Effector memory CD4-positive, alpha-beta T cell (primary cell): ENCODE results near the gene ZFX.

ENCODE experiments used
- DNase-seq, 3 donors: peaks; one replicate each; pipeline ENCODE4 v3.0.0-alpha.2; 2020
- H3K27ac ChIP-seq: 2 replicates; pipeline ENCODE4 v1.7.0; 2013; ENCODE audit warnings: mild to moderate bottlenecking, low read length, moderate library complexity; ENCODE audit not compliant: insufficient read depth, poor library complexity, severe bottlenecking
- H3K27me3 ChIP-seq: replicated peaks from 2 replicates; pipeline ENCODE4 v1.7.0; 2013; ENCODE audit warnings: mild to moderate bottlenecking, low read length; ENCODE audit not compliant: insufficient read depth, control insufficient read depth, poor library complexity, severe bottlenecking
- H3K36me3 ChIP-seq: 2 replicates; pipeline ENCODE4 v1.7.0; 2013; ENCODE audit warnings: mild to moderate bottlenecking, low read length, moderate library complexity; ENCODE audit not compliant: control insufficient read depth, insufficient read depth
- H3K4me1 ChIP-seq: 2 replicates; pipeline ENCODE4 v1.7.0; 2013; ENCODE audit warnings: low read length, mild to moderate bottlenecking; ENCODE audit not compliant: control insufficient read depth, insufficient read depth, poor library complexity, severe bottlenecking
- H3K4me3 ChIP-seq: 2 replicates; pipeline ENCODE4 v1.7.0; 2013; ENCODE audit warnings: low read length, low read depth, mild to moderate bottlenecking; ENCODE audit not compliant: insufficient read depth, poor library complexity, severe bottlenecking
- H3K9me3 ChIP-seq: 2 replicates; pipeline ENCODE4 v1.7.0; 2013; ENCODE audit warnings: mild to moderate bottlenecking, low read length, moderate library complexity; ENCODE audit not compliant: control insufficient read depth

The ZFX gene

DNA sequence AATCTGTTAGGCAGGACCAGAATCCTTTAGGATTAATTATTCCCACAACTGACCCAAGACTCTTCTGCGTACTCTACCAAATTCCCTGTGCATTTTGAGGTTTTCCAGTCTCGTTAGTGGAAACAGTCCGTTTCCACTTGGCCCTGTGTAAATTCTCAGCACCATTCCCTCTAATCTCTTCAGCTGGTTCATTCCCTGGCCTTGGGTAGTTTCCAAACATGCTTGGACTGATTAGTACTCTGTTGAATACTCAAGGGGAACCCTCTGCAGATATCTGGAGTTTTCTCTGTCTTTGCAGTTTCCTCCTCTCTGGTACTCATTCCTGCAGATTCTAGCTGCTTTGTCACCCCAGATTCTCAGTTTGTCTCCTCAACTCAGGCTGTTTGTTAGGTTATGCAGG is 80.4 kb downstream of the ZFX start:
- no peak for DNase-seq
- no peaks in the 10 kb centered on the region for H3K36me3 ChIP-seq
- H3K4me1 ChIP-seq, result no peaks in the 10 kb centered on the region
- H3K27ac ChIP-seq, result no peak overlapping the region
- no peak overlapping the region for H3K4me3 ChIP-seq
- H3K9me3 ChIP-seq, result no peaks in the 10 kb centered on the region
- H3K27me3 ChIP-seq, result no peaks in the 10 kb centered on the region

DNA sequence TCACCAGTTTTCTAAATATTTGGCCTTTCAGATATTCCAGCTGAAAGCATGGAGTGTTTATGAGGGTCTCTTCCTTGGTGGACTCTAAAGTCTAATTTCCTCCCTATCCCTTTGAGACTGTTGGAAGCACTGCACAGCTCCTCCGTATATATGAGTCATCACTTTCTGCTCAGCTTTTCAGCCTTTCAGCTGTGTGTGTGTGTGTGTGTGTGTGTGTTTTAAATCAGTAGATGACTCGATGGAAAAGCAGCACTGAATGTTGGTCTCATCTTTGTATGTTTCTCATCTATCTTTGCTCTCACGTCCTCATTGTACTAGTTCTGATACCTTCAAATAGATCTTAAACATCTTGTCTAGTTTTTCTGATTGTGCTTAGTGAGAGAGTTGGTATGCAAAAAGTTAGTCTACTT is 81.6 kb downstream of the ZFX start:
- Histone ChIP-seq H3K27ac (no peak overlapping the region), H3K9me3 (no peaks in the 10 kb centered on the region), H3K27me3 (no peaks in the 10 kb centered on the region), H3K4me1 (no peaks in the 10 kb centered on the region), H3K4me3 (no peak overlapping the region), H3K36me3 (no peaks in the 10 kb centered on the region)
- DNase-seq, result no peak

DNA sequence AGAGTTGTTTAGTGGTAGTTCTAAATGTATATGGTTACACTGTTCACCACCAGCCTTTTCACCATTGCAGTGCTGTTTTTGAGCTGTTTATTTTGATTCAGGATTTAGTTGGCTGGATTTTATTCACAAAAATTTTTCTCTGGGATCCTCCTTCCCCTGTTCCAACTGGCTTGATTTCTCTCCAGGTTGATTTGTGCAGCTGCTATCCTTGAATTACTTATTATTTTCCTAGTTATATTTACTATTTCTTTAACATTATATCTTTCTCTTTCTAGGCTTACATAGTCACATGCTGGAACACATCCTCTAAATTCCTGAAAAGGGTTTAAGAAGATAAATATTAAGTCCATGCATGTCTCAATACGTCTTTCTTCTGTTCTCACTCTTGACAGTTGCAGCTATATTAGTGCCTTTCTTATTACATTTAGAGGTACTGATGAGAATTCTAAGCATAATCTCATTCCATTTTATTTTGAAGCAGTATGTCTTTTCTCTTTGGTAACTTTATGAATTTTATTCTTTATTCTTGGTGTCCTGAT is 82.2 kb downstream of the ZFX start:
- Histone ChIP-seq H3K9me3 (no peaks in the 10 kb centered on the region), H3K4me1 (no peaks in the 10 kb centered on the region), H3K27ac (no peak overlapping the region), H3K36me3 (no peaks in the 10 kb centered on the region), H3K27me3 (no peaks in the 10 kb centered on the region), H3K4me3 (no peak overlapping the region)
- DNase-seq, result no peak

DNA sequence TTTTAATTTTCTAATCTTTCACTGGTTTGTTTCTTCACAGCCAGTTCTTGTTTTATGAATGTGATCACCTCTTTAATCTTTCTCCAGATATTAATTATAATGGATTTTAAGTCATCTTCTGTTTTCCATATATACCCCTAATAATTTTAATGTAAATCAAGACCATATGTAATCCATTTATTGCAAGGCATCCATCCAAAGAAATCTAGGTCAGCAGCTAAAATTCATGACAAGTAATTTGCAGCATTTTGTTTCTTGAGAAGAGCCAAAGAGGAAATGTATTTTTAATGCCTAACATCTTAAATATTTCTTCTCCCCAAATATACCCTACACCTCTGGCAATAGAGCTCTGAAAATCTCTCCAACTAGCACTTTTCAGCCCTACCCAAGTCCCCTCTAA is 83.3 kb downstream of the ZFX start:
- H3K4me3 ChIP-seq, result no peak overlapping the region
- no peak overlapping the region for H3K27ac ChIP-seq
- no peaks in the 10 kb centered on the region for H3K9me3 ChIP-seq
- H3K4me1 ChIP-seq, result no peaks in the 10 kb centered on the region
- DNase-seq, result no peak
- H3K27me3 ChIP-seq, result no peaks in the 10 kb centered on the region
- no peaks in the 10 kb centered on the region for H3K36me3 ChIP-seq

DNA sequence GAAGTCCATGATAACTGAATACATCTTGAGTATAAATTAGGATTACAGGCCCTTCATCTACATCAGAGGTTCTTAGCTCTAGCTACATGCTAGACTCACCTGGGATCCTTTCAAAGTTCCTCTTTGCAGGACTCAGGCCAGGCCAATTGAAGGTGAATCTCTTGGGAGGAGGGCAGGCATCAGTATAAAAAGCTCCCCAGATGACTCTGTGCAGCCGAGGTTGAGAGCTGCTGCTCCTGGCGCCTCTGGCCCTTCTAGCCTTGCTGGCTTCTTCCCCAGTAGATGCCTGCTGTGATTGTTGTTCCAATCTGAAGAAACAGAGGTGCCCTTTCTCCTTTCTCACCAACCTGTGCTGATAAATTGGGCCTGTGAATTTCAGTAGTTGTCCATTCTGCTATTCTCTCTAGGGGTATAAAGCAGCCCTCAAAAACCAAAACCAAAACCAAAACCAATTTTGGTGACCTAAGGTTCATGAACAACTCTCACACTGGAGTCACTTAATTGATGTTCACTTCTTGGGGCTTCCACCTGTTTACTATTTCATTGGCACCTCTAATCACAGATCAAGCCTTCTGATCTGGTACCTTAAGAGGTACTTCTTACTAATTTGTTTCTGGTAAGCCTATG is 85.7 kb downstream of the ZFX start:
- H3K4me1 ChIP-seq, result no peaks in the 10 kb centered on the region
- no peak for DNase-seq
- no peak overlapping the region for H3K27ac ChIP-seq
- H3K27me3 ChIP-seq, result no peaks in the 10 kb centered on the region
- no peaks in the 10 kb centered on the region for H3K36me3 ChIP-seq
- no peaks in the 10 kb centered on the region for H3K9me3 ChIP-seq
- H3K4me3 ChIP-seq, result no peak overlapping the region

DNA sequence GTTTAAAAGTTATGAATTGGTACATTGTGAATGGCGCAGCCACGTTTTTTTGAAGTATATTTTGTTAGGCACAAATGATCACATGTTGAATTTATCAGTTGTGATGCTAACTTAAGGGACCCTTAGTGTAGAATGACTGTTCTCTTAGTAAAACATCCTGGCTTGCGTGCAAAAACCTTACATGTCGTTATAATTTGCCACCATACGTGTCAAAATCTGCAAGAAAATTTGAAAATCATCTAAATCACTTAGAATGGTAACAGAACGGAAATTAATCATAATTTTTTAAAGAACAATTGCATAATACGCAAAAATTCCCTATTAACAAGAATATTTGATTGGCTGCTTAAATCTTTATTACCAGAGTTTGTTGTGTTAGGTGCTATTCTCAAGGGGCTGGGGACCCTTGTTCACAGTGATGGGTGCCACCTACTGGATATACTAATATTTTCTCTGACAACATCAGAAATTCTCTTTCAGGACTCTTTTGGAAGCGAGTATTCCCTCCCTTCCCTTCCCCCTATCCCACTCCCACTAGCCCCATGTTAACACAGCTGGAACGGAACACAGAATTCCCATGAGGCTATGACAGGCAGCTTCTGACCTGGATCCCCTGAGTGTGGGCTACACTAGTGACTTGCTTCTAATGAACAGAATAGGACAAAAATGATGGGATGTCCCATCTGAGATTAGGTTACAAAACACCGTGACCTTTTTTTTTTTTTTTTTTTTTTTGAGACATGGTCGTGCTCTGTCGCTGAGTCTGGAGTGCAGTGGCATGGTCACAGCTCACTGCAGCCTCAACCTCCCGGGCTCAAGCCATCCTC is 92.5 kb downstream of the ZFX start:
- Histone ChIP-seq H3K27ac (no peak overlapping the region), H3K27me3 (no peaks in the 10 kb centered on the region), H3K4me1 (no peaks in the 10 kb centered on the region), H3K36me3 (no peaks in the 10 kb centered on the region), H3K4me3 (no peak overlapping the region), H3K9me3 (no peaks in the 10 kb centered on the region)
- DNase-seq, result no peak

DNA sequence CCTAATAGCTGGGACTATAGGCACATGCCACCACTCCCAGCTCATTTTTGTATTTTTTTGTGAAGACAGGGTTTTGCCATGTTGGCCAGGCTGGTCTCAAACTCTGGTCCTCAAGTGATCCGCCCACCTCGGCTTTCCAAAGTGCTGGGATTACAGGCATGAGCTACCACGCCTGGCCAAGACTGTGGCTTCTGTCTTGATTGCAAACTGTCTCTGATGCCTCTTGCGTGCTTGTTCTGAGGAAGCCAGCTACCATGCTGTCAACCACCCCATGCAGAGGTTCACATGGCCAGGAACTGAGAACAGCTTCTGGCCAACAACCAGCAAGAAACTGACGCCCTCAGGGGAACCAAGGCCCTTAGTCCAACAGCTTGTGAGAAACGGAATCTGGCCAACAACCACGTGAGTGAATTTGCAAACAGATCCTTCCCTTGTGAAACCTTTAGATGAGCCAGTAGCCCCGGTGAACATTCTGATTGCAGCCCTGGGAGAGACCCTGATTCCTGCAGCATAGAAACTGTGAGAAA is 93.2 kb downstream of the ZFX start:
- H3K9me3 ChIP-seq, result no peaks in the 10 kb centered on the region
- no peak overlapping the region for H3K27ac ChIP-seq
- no peaks in the 10 kb centered on the region for H3K36me3 ChIP-seq
- H3K4me1 ChIP-seq, result no peaks in the 10 kb centered on the region
- H3K27me3 ChIP-seq, result no peaks in the 10 kb centered on the region
- no peak overlapping the region for H3K4me3 ChIP-seq
- no peak for DNase-seq

DNA sequence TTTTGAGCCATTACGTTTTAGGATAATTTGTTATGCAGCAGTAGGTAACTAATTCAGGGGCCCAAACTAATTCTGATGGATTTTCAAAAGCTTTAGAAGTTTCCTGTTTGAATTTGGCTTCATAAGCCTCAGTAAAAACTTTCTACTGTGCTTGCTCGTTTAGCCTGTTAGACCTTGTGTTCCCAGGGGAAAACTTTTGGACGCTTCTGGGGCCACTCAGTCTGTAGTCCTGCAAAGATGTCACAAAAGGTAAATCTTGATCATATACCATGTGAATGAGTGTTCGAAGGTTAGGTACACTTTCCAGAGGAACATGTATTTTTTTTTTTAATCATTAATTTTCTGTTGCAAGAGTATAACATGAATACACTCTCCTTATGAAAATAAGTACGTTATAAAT is 93.7 kb downstream of the ZFX start:
- Histone ChIP-seq H3K27ac (no peak overlapping the region), H3K27me3 (no peaks in the 10 kb centered on the region), H3K9me3 (no peaks in the 10 kb centered on the region), H3K4me1 (no peaks in the 10 kb centered on the region), H3K4me3 (no peak overlapping the region), H3K36me3 (no peaks in the 10 kb centered on the region)
- DNase-seq, result no peak

DNA sequence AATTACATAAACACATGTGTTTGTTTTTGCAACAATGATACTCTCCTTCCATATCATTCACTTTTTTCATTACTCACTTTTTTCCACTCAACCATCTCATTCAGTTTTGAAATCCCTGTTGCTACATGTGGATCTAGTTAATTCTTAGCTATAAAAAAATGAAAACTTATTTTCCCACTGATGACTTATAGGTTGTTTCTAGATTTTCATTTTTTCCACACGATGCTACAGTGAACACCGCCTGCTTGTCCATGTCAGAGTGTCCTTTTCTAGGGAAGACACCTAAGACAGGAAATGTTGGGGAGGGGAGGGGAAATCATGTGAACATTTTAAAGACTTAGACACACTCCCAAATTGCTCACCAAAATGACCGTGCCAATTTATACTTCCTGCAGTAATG is 94.2 kb downstream of the ZFX start:
- Histone ChIP-seq H3K4me1 (no peaks in the 10 kb centered on the region), H3K9me3 (no peaks in the 10 kb centered on the region), H3K36me3 (no peaks in the 10 kb centered on the region), H3K27me3 (no peaks in the 10 kb centered on the region), H3K27ac (no peak overlapping the region), H3K4me3 (no peak overlapping the region)
- DNase-seq, result no peak

GRCh38 chrX:24245202-24245601 is 95.7 kb downstream of the ZFX start:
- no peak for DNase-seq

More at GRCh38 chrX:24245202-24245601, 95.7 kb downstream of the ZFX start:
- H3K36me3 ChIP-seq, result no peaks in the 10 kb centered on the region
- H3K27me3 ChIP-seq, result no peaks in the 10 kb centered on the region
- no peak overlapping the region for H3K27ac ChIP-seq
- H3K9me3 ChIP-seq, result no peaks in the 10 kb centered on the region
- H3K4me1 ChIP-seq, result no peaks in the 10 kb centered on the region
- H3K4me3 ChIP-seq, result no peak overlapping the region
